IPS-18c (cell line): Measurements from ENCODE around the gene SARDH.

ENCODE experiments used
- H3K4me3 ChIP-seq: 2 replicates; pipeline ENCODE4 v1.7.0; 2013; ENCODE audit warnings: low read depth, mild to moderate bottlenecking, low read length, moderate library complexity; ENCODE audit not compliant: insufficient read depth
- H3K9me3 ChIP-seq: one replicate; pipeline ENCODE4 v1.6.1; 2013; ENCODE audit warnings: mild to moderate bottlenecking, low read length, moderate library complexity; ENCODE audit not compliant: control insufficient read depth, insufficient read depth

SARDH gene

GRCh38 chr9:133657120-133657661, 81.0 kb downstream of the SARDH start:
- H3K9me3 ChIP-seq, result no peaks in the 10 kb centered on the region
- no peak overlapping the region for H3K4me3 ChIP-seq

GRCh38 chr9:133656211-133657119, 81.7 kb downstream of the SARDH start:
- Histone ChIP-seq H3K9me3 (no peaks in the 10 kb centered on the region), H3K4me3 (no peak overlapping the region)

DNA sequence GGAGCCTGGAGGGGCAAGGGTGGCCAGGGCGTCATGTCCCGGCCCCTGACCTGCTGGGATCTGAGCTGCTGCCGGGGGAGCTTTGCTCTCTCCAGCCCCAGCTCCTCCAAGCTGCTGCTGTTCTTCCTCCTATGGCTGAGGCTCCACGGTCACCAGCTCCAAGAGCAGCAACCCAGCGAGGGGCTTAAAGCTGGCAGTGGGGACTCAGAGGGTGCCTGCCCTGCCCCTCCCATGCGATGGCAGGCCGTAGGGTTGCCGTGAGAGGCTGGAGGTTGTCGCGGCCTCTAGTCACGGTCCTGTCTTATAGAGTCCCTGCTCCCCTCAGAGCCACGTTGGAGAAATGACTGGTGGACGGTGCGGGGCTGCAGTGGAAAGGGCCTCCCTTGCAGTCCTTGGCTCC, 82.5 kb downstream of the SARDH start:
- H3K4me3 ChIP-seq, result no peak overlapping the region
- no peaks in the 10 kb centered on the region for H3K9me3 ChIP-seq

GRCh38 chr9:133654736-133655657, 83.2 kb downstream of the SARDH start:
- Histone ChIP-seq H3K4me3 (no peak overlapping the region), H3K9me3 (no peaks in the 10 kb centered on the region)

GRCh38 chr9:133653638-133654037, 84.5 kb downstream of the SARDH start:
- Histone ChIP-seq H3K9me3 (no peaks in the 10 kb centered on the region), H3K4me3 (no peak overlapping the region)

- Histone ChIP-seq H3K9me3 (no peaks in the 10 kb centered on the region), H3K4me3 (no peak overlapping the region)
Observed at GRCh38 chr9:133650026-133650425, 88.1 kb downstream of the SARDH start.

- Histone ChIP-seq H3K9me3 (no peaks in the 10 kb centered on the region), H3K4me3 (no peak overlapping the region)
Observed at GRCh38 chr9:133649194-133649593, 89.0 kb downstream of the SARDH start.

GRCh38 chr9:133647765-133648469, 90.2 kb downstream of the SARDH start:
- Histone ChIP-seq H3K4me3 (no peak overlapping the region), H3K9me3 (no peaks in the 10 kb centered on the region)

GRCh38 chr9:133647148-133647547, 91.0 kb downstream of the SARDH start:
- no peak overlapping the region for H3K4me3 ChIP-seq
- H3K9me3 ChIP-seq, result no peaks in the 10 kb centered on the region

DNA sequence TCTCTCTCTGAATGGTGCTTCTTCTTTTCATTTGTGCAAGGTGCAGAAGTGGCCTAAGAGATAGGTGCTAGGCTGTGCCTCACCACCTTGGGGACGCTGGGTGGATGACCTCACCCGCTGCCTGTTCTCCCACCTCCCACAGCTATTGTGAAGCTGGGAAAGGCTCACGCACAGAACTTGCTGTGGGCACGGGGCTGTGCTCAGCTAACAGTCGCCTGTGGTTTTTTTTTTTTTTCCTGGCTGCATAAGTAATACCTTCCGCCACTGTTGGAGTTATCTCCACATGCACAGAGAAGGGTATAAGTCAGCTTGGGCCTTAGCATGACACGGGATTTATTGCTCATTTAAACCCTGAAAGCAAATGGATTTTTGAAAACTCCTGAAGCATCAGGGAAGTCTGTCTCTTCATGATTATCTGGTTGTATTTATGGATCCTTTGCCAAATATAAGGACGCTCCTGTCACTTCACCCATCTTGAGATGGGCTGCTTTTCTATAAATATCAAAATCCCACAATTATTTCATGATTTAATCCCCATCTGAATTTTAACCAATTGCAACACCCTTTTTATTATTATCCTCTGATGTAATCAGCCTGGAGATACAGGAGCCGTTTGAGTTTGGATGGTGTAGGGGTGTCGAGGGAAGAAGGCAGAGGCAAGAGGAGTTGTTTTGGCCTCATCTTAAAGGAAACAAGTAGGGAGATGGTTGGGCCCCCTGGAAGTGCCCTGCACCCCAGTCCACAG, 93.0 kb downstream of the SARDH start:
- no peaks in the 10 kb centered on the region for H3K9me3 ChIP-seq
- no peak overlapping the region for H3K4me3 ChIP-seq

GRCh38 chr9:133643978-133644760, 94.0 kb downstream of the SARDH start:
- Histone ChIP-seq H3K9me3 (no peaks in the 10 kb centered on the region), H3K4me3 (no peak overlapping the region)

DNA sequence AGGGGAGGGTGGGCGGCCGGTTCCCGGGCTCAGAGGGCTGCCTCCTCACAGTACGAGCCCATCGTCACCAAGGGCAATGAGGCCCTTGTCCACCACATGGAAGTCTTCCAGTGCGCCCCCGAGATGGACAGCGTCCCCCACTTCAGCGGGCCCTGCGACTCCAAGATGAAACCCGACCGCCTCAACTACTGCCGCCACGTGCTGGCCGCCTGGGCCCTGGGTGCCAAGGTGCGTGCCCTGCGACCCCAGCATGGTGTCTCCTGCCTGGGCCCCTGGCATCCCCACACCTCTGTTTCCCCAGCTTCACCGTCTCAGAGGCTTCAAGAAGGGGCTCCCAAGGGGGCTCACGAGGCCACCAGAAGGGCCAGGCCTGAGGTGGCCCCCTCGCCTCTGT, 94.8 kb downstream of the SARDH start:
- no peak overlapping the region for H3K4me3 ChIP-seq
- no peaks in the 10 kb centered on the region for H3K9me3 ChIP-seq

- no peak overlapping the region for H3K4me3 ChIP-seq
- no peaks in the 10 kb centered on the region for H3K9me3 ChIP-seq
Observed at GRCh38 chr9:133642708-133643361, 95.3 kb downstream of the SARDH start.

DNA sequence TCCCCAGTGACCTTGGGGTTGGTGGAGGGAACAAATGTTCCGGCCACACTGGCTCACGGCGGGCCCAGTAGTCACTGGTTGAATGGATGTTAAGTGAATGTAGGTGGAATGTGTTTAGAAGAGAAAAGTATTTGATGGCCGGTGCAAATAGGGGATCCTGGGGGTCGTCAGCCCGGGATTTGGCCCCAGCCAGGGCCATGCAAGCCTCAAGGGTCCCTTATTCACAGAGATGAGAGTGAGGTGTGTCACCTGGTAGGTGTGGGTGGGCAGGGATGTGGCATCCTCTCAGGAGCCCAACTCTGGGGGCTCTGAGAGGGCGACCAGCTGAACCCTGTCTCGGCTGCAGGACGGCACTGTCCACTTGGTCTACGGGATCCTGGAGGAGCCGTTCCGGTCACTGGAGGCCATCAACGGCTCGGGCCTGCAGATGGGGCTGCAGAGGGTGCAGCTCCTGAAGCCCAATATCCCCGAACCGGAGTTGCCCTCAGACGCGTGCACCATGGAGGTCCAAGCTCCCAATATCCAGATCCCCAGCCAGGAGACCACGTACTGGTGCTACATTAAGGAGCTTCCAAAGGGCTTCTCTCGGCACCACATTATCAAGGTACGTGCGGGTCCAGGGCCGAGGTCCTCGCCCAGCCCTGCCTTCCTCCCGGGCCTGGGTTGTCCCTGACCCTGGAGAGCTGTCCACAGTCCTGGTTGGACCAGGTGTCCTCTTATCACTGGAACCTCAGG, 96.1 kb downstream of the SARDH start:
- Histone ChIP-seq H3K9me3 (no peaks in the 10 kb centered on the region), H3K4me3 (no peak overlapping the region)

DNA sequence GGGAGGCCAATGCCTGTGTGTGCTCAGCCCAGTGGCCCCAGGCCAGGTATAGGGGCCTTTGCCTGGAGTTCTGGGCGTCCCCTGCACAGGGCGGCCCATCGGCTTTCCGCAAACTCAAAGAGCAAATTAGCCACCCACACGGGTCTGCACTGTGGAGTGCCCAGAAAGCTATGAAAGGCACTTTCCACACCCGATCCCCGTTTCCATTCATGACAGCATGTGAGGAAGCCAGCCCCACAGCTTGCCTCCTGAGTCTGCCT, 96.8 kb downstream of the SARDH start:
- H3K9me3 ChIP-seq, result no peaks in the 10 kb centered on the region

More for the DNA sequence above, 96.8 kb downstream of the SARDH start:
- no peak overlapping the region for H3K4me3 ChIP-seq
